Thyroid gland (tissue), 4 donors: Measurements from ENCODE around the gene EXOC4.
"Not testable (repeated sequence)": the region's sequence is repeated elsewhere in the genome, so short reads cannot be mapped to it uniquely, and the experiment has no call there.

Experiments used
- CTCF ChIP-seq, 6 experiments: fragments of 200-600 bp in 3 of 6; fragments of 450-650 bp in 3 of 6; sonication (generic) in 3 of 6; IDR thresholded peaks; one replicate each; pipeline ENCODE4 v1.5.1; 2016 to 2019; ENCODE audit warnings: antibody characterized with exemption in 6 of 6, mild to moderate bottlenecking in 2 of 6, inconsistent platforms in 1 of 6, moderate library complexity in 1 of 6
- POLR2A ChIP-seq, 2 donors: fragments of 450-650 bp; IDR thresholded peaks; one replicate each; pipeline ENCODE4 v1.6.1; 2017; ENCODE audit warnings: antibody characterized with exemption in 2 of 2, mild to moderate bottlenecking in 2 of 2, moderate library complexity in 1 of 2

- TF ChIP-seq CTCF, POLR2A (IDR thresholded peaks at IDR 0.05): not testable (repeated sequence)
Measured at GRCh38 chr7:133278975-133279374, 26.1 kb downstream of the EXOC4 start.
